ENCODE measurements around the gene FAM50A. TPM values are rescaled to one million over a fixed set of nuclear protein-coding genes. Genes with fewer than 3 reads are reported as not detected.
A peak's percentile ranks its signal among the peaks of the same experiment; 100 is the strongest.

The FAM50A gene
- total and polyA plus RNA-seq, 4 donors = 23.4 to 202 (median 90.4) TPM

- no peak for DNase-seq
- no peak for ATAC-seq (ENCODE audit: insufficient read depth, low FRiP score)
- TF ChIP-seq, protein P1, sequence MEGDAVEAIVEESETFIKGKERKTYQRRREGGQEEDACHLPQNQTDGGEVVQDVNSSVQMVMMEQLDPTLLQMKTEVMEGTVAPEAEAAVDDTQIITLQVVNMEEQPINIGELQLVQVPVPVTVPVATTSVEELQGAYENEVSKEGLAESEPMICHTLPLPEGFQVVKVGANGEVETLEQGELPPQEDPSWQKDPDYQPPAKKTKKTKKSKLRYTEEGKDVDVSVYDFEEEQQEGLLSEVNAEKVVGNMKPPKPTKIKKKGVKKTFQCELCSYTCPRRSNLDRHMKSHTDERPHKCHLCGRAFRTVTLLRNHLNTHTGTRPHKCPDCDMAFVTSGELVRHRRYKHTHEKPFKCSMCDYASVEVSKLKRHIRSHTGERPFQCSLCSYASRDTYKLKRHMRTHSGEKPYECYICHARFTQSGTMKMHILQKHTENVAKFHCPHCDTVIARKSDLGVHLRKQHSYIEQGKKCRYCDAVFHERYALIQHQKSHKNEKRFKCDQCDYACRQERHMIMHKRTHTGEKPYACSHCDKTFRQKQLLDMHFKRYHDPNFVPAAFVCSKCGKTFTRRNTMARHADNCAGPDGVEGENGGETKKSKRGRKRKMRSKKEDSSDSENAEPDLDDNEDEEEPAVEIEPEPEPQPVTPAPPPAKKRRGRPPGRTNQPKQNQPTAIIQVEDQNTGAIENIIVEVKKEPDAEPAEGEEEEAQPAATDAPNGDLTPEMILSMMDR (IDR thresholded peaks at IDR 0.05; ENCODE audit: control extremely low read depth, extremely low read depth) = no peak
- peak overlapping the region in 1 of 2 donors; percentile 65 for H3K27ac ChIP-seq (ENCODE audit: low read depth in 1 of 2, low read length in 1 of 2)
- peaks cover 0 to 6% (median 2%) of the 10 kb centered on the region in 4 donors for H3K9me3 ChIP-seq (ENCODE audit: control insufficient read depth in 4 of 4, insufficient read depth in 3 of 4, low read length in 3 of 4)
- peak overlapping the region; percentile 32 for H3K4me3 ChIP-seq
- no peaks in the 10 kb centered on the region for H3K27me3 ChIP-seq (ENCODE audit: control insufficient read depth in 3 of 3, insufficient read depth in 3 of 3, low read length in 2 of 3)
- H3K4me1 ChIP-seq (ENCODE audit: control insufficient read depth in 5 of 5, insufficient read depth in 5 of 5, low read length in 5 of 5) = peaks cover 0 to 2% (median 0%) of the 10 kb centered on the region in 5 donors
- 10 to 55% methylated on average over 6 to 10 of the region's 10 CpGs for WGBS, 2 donors
- peaks cover 0 to under 1% (median 0%) of the 10 kb centered on the region in 4 donors for H3K36me3 ChIP-seq (ENCODE audit: control insufficient read depth in 4 of 4, insufficient read depth in 4 of 4, low read length in 4 of 4)
- H3K9ac ChIP-seq (ENCODE audit: insufficient read depth in 1 of 2, low read length in 2 of 2) = no peak overlapping the region
These were observed 35.2 kb upstream of the FAM50A start for GRCh38 chrX:154408659-154409221.

- H3K27ac ChIP-seq (ENCODE audit: low read depth in 1 of 2, low read length in 1 of 2) = peak within 1 kb of the TSS; percentile 49 to 65
- H3K27me3 ChIP-seq (ENCODE audit: control insufficient read depth in 3 of 3, insufficient read depth in 3 of 3, low read length in 2 of 3) = no peaks in the 10 kb centered on the region
These were observed 34.6 kb upstream of the FAM50A start, which contains the start of gene DNASE1L1 for GRCh38 chrX:154409222-154409871. DNASE1L1 (minus strand) TSS chrX:154409254; CDS start chrX:154405568, 3,686 bp downstream.

DNA sequence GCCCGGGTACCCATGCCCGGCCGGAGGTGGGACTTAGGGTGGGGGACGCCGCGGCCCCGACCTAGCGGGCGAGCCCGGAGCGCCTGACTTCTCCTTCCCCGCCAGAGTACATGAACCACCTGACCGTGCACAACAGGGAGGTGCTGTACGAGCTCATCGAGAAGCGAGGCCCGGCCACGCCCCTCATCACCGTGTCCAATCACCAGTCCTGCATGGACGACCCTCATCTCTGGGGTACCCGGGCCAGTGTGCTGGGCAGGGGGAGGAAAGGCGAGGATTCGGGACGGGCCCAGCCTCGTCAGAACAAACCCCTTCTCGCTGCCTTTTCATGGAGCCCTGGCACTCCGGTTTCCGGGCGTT is 32.0 kb upstream of the FAM50A start:
- ATAC-seq (ENCODE audit: insufficient read depth, low FRiP score) = peak; percentile 67

More at GRCh38 chrX:154409222-154409871, 34.6 kb upstream of the FAM50A start, which contains the start of gene DNASE1L1:
- H3K4me3 ChIP-seq = peak within 1 kb of the TSS; percentile 32
- no peak for ATAC-seq (ENCODE audit: insufficient read depth, low FRiP score)
- H3K9ac ChIP-seq (ENCODE audit: insufficient read depth in 1 of 2, low read length in 2 of 2) = no peak within 1 kb of the TSS
- peak; percentile 12 to 42 (median 41) for DNase-seq
- peaks cover 0 to 2% (median 0%) of the 10 kb centered on the region in 5 donors for H3K4me1 ChIP-seq (ENCODE audit: control insufficient read depth in 5 of 5, insufficient read depth in 5 of 5, low read length in 5 of 5)
- WGBS, 2 donors = 30 to 46% methylated on average over 11 to 26 of the region's 26 CpGs
- H3K9me3 ChIP-seq (ENCODE audit: control insufficient read depth in 4 of 4, insufficient read depth in 3 of 4, low read length in 3 of 4) = peaks cover 0 to 6% (median 3%) of the 10 kb centered on the region in 4 donors
- peaks cover 0 to 2% (median 0%) of the 10 kb centered on the region in 4 donors for H3K36me3 ChIP-seq (ENCODE audit: control insufficient read depth in 4 of 4, insufficient read depth in 4 of 4, low read length in 4 of 4)
- TF ChIP-seq, protein P1 (IDR thresholded peaks at IDR 0.05; ENCODE audit: control extremely low read depth, extremely low read depth) = no peak

More for the DNA sequence above, 32.0 kb upstream of the FAM50A start:
- H3K9me3 ChIP-seq (ENCODE audit: control insufficient read depth in 4 of 4, insufficient read depth in 3 of 4, low read length in 3 of 4) = peaks cover 0 to 6% (median 3%) of the 10 kb centered on the region in 4 donors
- DNase-seq = peak; percentile 56 to 65 (median 62)
- H3K4me1 ChIP-seq (ENCODE audit: control insufficient read depth in 5 of 5, insufficient read depth in 5 of 5, low read length in 5 of 5) = peaks cover 0 to 2% (median 0%) of the 10 kb centered on the region in 5 donors
- 1 to 39% methylated on average over 13 to 29 of the region's 29 CpGs for WGBS, 2 donors
- H3K27ac ChIP-seq (ENCODE audit: low read depth in 1 of 2, low read length in 1 of 2) = peak overlapping the region; percentile 94 to 98
- TF ChIP-seq, protein P1 (IDR thresholded peaks at IDR 0.05; ENCODE audit: control extremely low read depth, extremely low read depth) = no peak
- peak overlapping the region in 1 of 2 donors; percentile 23 for H3K9ac ChIP-seq (ENCODE audit: insufficient read depth in 1 of 2, low read length in 2 of 2)
- peak overlapping the region; percentile 55 for H3K4me3 ChIP-seq
- H3K27me3 ChIP-seq (ENCODE audit: control insufficient read depth in 3 of 3, insufficient read depth in 3 of 3, low read length in 2 of 3) = no peaks in the 10 kb centered on the region
- H3K36me3 ChIP-seq (ENCODE audit: control insufficient read depth in 4 of 4, insufficient read depth in 4 of 4, low read length in 4 of 4) = peaks cover 0 to 2% (median 0%) of the 10 kb centered on the region in 4 donors

Measured in lung (tissue), 12 donors.